Neuronal stem cell (in vitro differentiated cells): ENCODE results near the gene TMEM156.

Source experiments
- DNase-seq: peaks from one replicate; pipeline ENCODE4 v3.0.0-alpha.2; 2013; ENCODE audit warnings: low spot score
- H2AFZ ChIP-seq: one replicate; pipeline ENCODE4 v1.6.1; 2013; ENCODE audit warnings: mild to moderate bottlenecking, low read length, inconsistent platforms
- H2AK5ac ChIP-seq: 2 replicates; pipeline ENCODE4 v1.6.1; 2013; ENCODE audit warnings: low read depth, mild to moderate bottlenecking, inconsistent platforms, low read length, moderate library complexity, mixed read lengths
- H2BK120ac ChIP-seq: 2 replicates; pipeline ENCODE4 v1.6.1; 2013; ENCODE audit warnings: low read depth, mild to moderate bottlenecking, inconsistent platforms, low read length, moderate library complexity, mixed read lengths
- H2BK12ac ChIP-seq: one replicate; pipeline ENCODE4 v1.6.1; 2013; ENCODE audit warnings: low read length, inconsistent platforms
- H2BK15ac ChIP-seq: 2 replicates; pipeline ENCODE4 v1.6.1; 2013; ENCODE audit warnings: mild to moderate bottlenecking, low read length, inconsistent platforms, mixed read lengths
- H2BK5ac ChIP-seq: one replicate; pipeline ENCODE4 v1.6.1; 2013; ENCODE audit warnings: inconsistent platforms, mild to moderate bottlenecking, low read length, moderate library complexity
- H3K14ac ChIP-seq: one replicate; pipeline ENCODE4 v1.6.1; 2013; ENCODE audit warnings: low read length, inconsistent platforms
- H3K18ac ChIP-seq: 2 replicates; pipeline ENCODE4 v1.6.1; 2013; ENCODE audit warnings: low read length, inconsistent platforms
- H3K23ac ChIP-seq: 2 replicates; pipeline ENCODE4 v1.6.1; 2013; ENCODE audit warnings: low read depth, mild to moderate bottlenecking, mixed read lengths, low read length, inconsistent platforms; ENCODE audit not compliant: poor library complexity
- H3K27ac ChIP-seq: replicated peaks from 3 replicates; pipeline ENCODE4 v1.5.1; 2013; ENCODE audit warnings: low read length, inconsistent platforms
- H3K27me3 ChIP-seq, 3 experiments: 2 replicates each; pipeline ENCODE4 v1.6.1; 2013; ENCODE audit warnings: low read length in 3 of 3, mild to moderate bottlenecking in 2 of 3, inconsistent platforms in 1 of 3, low read depth in 1 of 3, mixed read lengths in 1 of 3, moderate library complexity in 1 of 3; ENCODE audit not compliant: control insufficient read depth in 3 of 3, insufficient read depth in 3 of 3
- H3K36me3 ChIP-seq, 2 donors: replicated peaks in 1 of 2; 2 replicates each; pipeline ENCODE4 v1.6.1; 2013; ENCODE audit warnings: low read length in 2 of 2; ENCODE audit not compliant: control insufficient read depth in 2 of 2, insufficient read depth in 2 of 2
- H3K4ac ChIP-seq: 2 replicates; pipeline ENCODE4 v1.6.1; 2013; ENCODE audit warnings: inconsistent platforms, mild to moderate bottlenecking, low read length, moderate library complexity
- H3K4me1 ChIP-seq, 2 donors: 1 replicate in 1 of 2; 2 replicates in 1 of 2; pipeline ENCODE4 v1.6.1; 2013; ENCODE audit warnings: low read length in 2 of 2, low read depth in 1 of 2; ENCODE audit not compliant: control insufficient read depth in 2 of 2, insufficient read depth in 1 of 2
- H3K4me2 ChIP-seq: one replicate; pipeline ENCODE4 v1.6.1; 2013; ENCODE audit warnings: mild to moderate bottlenecking, low read length, inconsistent platforms; ENCODE audit not compliant: insufficient read depth, poor library complexity, severe bottlenecking
- H3K4me3 ChIP-seq, 2 donors: 2 replicates each; pipeline ENCODE4 v1.5.1; 2013; ENCODE audit warnings: low read length in 2 of 2, mild to moderate bottlenecking in 2 of 2, inconsistent platforms in 1 of 2, moderate library complexity in 1 of 2
- H3K79me1 ChIP-seq: one replicate; pipeline ENCODE4 v1.6.1; 2013; ENCODE audit warnings: low read depth, mild to moderate bottlenecking, inconsistent platforms, low read length, moderate library complexity
- H3K9ac ChIP-seq: one replicate; pipeline ENCODE4 v1.6.1; 2013; ENCODE audit warnings: mild to moderate bottlenecking, low read depth, low read length, inconsistent platforms; ENCODE audit not compliant: poor library complexity
- H3K9me3 ChIP-seq, 2 donors: replicated peaks in 1 of 2; 2 replicates each; pipeline versions ENCODE3 to v1.6.1; 2013; ENCODE audit warnings: low read length in 2 of 2, mild to moderate bottlenecking in 2 of 2, inconsistent platforms in 1 of 2, low read depth in 1 of 2, mixed read lengths in 1 of 2, moderate library complexity in 1 of 2; ENCODE audit not compliant: control insufficient read depth in 2 of 2, insufficient read depth in 1 of 2
- H4K8ac ChIP-seq: one replicate; pipeline ENCODE4 v1.6.1; 2013; ENCODE audit warnings: low read depth, mild to moderate bottlenecking, inconsistent platforms, low read length, moderate library complexity
- H4K91ac ChIP-seq: one replicate; pipeline ENCODE4 v1.6.1; 2013; ENCODE audit warnings: low read length, low read depth, mild to moderate bottlenecking, inconsistent platforms; ENCODE audit not compliant: poor library complexity
- WGBS, 2 donors: extraction: QIAGEN DNeasy Blood & Tissue Kit; methylation state at CpG; one replicate each; pipeline ENCODE4 v1.1.7; 2013; ENCODE audit warnings: missing lambda C conversion rate in 2 of 2, mixed read lengths in 1 of 2; ENCODE audit not compliant: insufficient read length in 2 of 2, insufficient replicate concordance in 1 of 2; ENCODE audit errors: extremely low coverage in 2 of 2; 5-methylcytosine and 5-hydroxymethylcytosine counted together

The TMEM156 gene

GRCh38 chr4:38985410-38986100, 46.7 kb downstream of the TMEM156 start:
- DNase-seq, result peak; percentile 52
- peaks cover 15 to 20% of the 10 kb centered on the region in 2 donors for H3K4me1 ChIP-seq
- no peak overlapping the region for H2BK15ac ChIP-seq
- H4K91ac ChIP-seq, result no peak overlapping the region
- no peak overlapping the region for H3K4me2 ChIP-seq
- H2BK5ac ChIP-seq, result no peak overlapping the region
- WGBS, 2 donors, result no CpG with 5 or more reads among the region's 10 CpGs
- no peaks in the 10 kb centered on the region for H3K36me3 ChIP-seq
- H2AFZ ChIP-seq, result peak overlapping the region; percentile 82
- no peak overlapping the region for H2AK5ac ChIP-seq
- H3K9ac ChIP-seq, result no peak overlapping the region
- no peak overlapping the region for H4K8ac ChIP-seq
- H3K27me3 ChIP-seq, result no peaks in the 10 kb centered on the region
- H3K4ac ChIP-seq, result no peak overlapping the region
- H3K18ac ChIP-seq, result peak overlapping the region; percentile 30
- H3K9me3 ChIP-seq, result no peaks in the 10 kb centered on the region
- no peak overlapping the region for H2BK12ac ChIP-seq
- no peaks in the 10 kb centered on the region for H3K79me1 ChIP-seq
- no peak overlapping the region for H3K4me3 ChIP-seq
- H3K14ac ChIP-seq, result no peak overlapping the region
- peak overlapping the region; percentile 95 for H3K27ac ChIP-seq
- no peak overlapping the region for H2BK120ac ChIP-seq
- H3K23ac ChIP-seq, result no peak overlapping the region

GRCh38 chr4:38983787-38984598, 48.2 kb downstream of the TMEM156 start:
- Histone ChIP-seq H3K23ac (no peak overlapping the region), H3K36me3 (no peaks in the 10 kb centered on the region), H2BK120ac (no peak overlapping the region), H2BK15ac (no peak overlapping the region), H3K4me3 (peak overlapping the region in 1 of 2 donors; percentile 13), H2BK12ac (no peak overlapping the region), H3K27me3 (no peaks in the 10 kb centered on the region), H3K9ac (no peak overlapping the region), H3K27ac (peak overlapping the region; percentile 53), H3K4me1 (peaks cover 16 to 20% of the 10 kb centered on the region in 2 donors), H2AFZ (peak overlapping the region; percentile 82), H3K18ac (no peak overlapping the region), H4K8ac (no peak overlapping the region), H2BK5ac (no peak overlapping the region), H3K79me1 (no peaks in the 10 kb centered on the region), H2AK5ac (no peak overlapping the region), H3K4ac (no peak overlapping the region), H3K14ac (no peak overlapping the region), H3K9me3 (no peaks in the 10 kb centered on the region), H4K91ac (no peak overlapping the region), H3K4me2 (no peak overlapping the region)
- peak; percentile 23 for DNase-seq
- no CpG with 5 or more reads among the region's 12 CpGs for WGBS, 2 donors

GRCh38 chr4:38983291-38983690, 48.9 kb downstream of the TMEM156 start:
- H3K27ac ChIP-seq, result no peak overlapping the region
- DNase-seq, result no peak
- H2BK120ac ChIP-seq, result no peak overlapping the region
- no peaks in the 10 kb centered on the region for H3K9me3 ChIP-seq
- H4K8ac ChIP-seq, result no peak overlapping the region
- H3K14ac ChIP-seq, result no peak overlapping the region
- H2AFZ ChIP-seq, result no peak overlapping the region
- no peak overlapping the region for H2BK5ac ChIP-seq
- no peak overlapping the region for H3K18ac ChIP-seq
- H3K4me1 ChIP-seq, result peaks cover 16 to 20% of the 10 kb centered on the region in 2 donors
- no peak overlapping the region for H2AK5ac ChIP-seq
- no CpG with 5 or more reads among the region's 6 CpGs for WGBS, 2 donors
- H3K36me3 ChIP-seq, result no peaks in the 10 kb centered on the region
- H2BK12ac ChIP-seq, result no peak overlapping the region
- H3K23ac ChIP-seq, result no peak overlapping the region
- no peak overlapping the region for H4K91ac ChIP-seq
- H3K4me3 ChIP-seq, result no peak overlapping the region
- H3K9ac ChIP-seq, result no peak overlapping the region
- no peak overlapping the region for H2BK15ac ChIP-seq
- no peaks in the 10 kb centered on the region for H3K27me3 ChIP-seq
- no peak overlapping the region for H3K4me2 ChIP-seq
- no peak overlapping the region for H3K4ac ChIP-seq
- H3K79me1 ChIP-seq, result no peaks in the 10 kb centered on the region

GRCh38 chr4:38982361-38983095, 49.7 kb downstream of the TMEM156 start:
- peaks cover 16 to 20% of the 10 kb centered on the region in 2 donors for H3K4me1 ChIP-seq
- H3K9ac ChIP-seq, result no peak overlapping the region
- H3K27ac ChIP-seq, result no peak overlapping the region

More at GRCh38 chr4:38982361-38983095, 49.7 kb downstream of the TMEM156 start:
- Histone ChIP-seq H3K4ac (no peak overlapping the region), H2BK15ac (no peak overlapping the region), H2BK12ac (no peak overlapping the region), H3K23ac (no peak overlapping the region), H3K14ac (no peak overlapping the region), H3K9me3 (no peaks in the 10 kb centered on the region), H2AFZ (no peak overlapping the region), H2BK120ac (no peak overlapping the region), H3K27me3 (no peaks in the 10 kb centered on the region), H3K18ac (peak overlapping the region; percentile 5), H3K36me3 (no peaks in the 10 kb centered on the region), H2AK5ac (no peak overlapping the region), H3K79me1 (no peaks in the 10 kb centered on the region), H4K8ac (no peak overlapping the region), H3K4me3 (no peak overlapping the region), H3K4me2 (no peak overlapping the region), H4K91ac (no peak overlapping the region), H2BK5ac (no peak overlapping the region)
- no CpG with 5 or more reads among the region's 5 CpGs for WGBS, 2 donors
- DNase-seq, result no peak
